Endothelial cell of umbilical vein (primary cell): ENCODE data around the gene ANKRD27. TPM values are rescaled to one million over a fixed set of nuclear protein-coding genes. Genes with fewer than 3 reads are reported as not detected.

Source experiments
- BruUV-seq: library from RNA; stranded (reverse); fragments of 400-500 nt; replicated peaks from 2 replicates; lab custom pipeline; 2021; lab: Mats Ljungman, UMichigan
- CTCF ChIA-PET: fragments of 300-600, 350-600 bp; sonication (Branson Sonifier 250); formaldehyde crosslinking; loops from one replicate; lab custom pipeline; 2021; ENCODE audit warnings: antibody characterized with exemption, inconsistent platforms; lab: Charles Lee
- POLR2A ChIA-PET: fragments of 300-600, 350-600 bp; sonication (Branson Sonifier 250); formaldehyde crosslinking; loops from one replicate; lab custom pipeline; 2021; ENCODE audit warnings: antibody characterized with exemption, inconsistent platforms; lab: Charles Lee
- DNase-seq: peaks from one replicate; pipeline ENCODE4 v3.0.0-alpha.2; 2011; ENCODE audit warnings: low read depth, low spot score
- FAIRE-seq: peaks from 2 replicates; lab custom pipeline; 2011; peaks lifted over from hg19 to GRCh38; lab: Jason Lieb, UNC
- H2AFZ ChIP-seq: 2 replicates; pipeline ENCODE4 v1.6.0; 2012; ENCODE audit warnings: low read depth, low read length, control low read depth, inconsistent platforms
- H3K27ac ChIP-seq: 2 replicates; pipeline ENCODE4 v1.5.1; 2011; ENCODE audit warnings: low read depth, mild to moderate bottlenecking, control low read depth, low read length, moderate library complexity; ENCODE audit not compliant: insufficient read depth
- H3K27me3 ChIP-seq, 2 experiments: 2 replicates each; pipeline versions ENCODE4 v1.6.0 to v1.6.1; 2011; ENCODE audit warnings: low read length in 2 of 2, mixed read lengths in 1 of 2; ENCODE audit not compliant: control insufficient read depth in 2 of 2, insufficient read depth in 2 of 2
- H3K36me3 ChIP-seq, 2 experiments: 2 replicates in 1 of 2; 3 replicates in 1 of 2; pipeline ENCODE4 v1.5.1; 2011; ENCODE audit warnings: low read length in 2 of 2, mild to moderate bottlenecking in 1 of 2, moderate library complexity in 1 of 2; ENCODE audit not compliant: control insufficient read depth in 2 of 2, insufficient read depth in 2 of 2; ENCODE audit errors: extremely low read depth in 1 of 2
- H3K4me1 ChIP-seq: 3 replicates; pipeline ENCODE4 v1.5.1; 2011; ENCODE audit warnings: mild to moderate bottlenecking, low read length; ENCODE audit not compliant: control insufficient read depth, insufficient read depth; ENCODE audit errors: extremely low read depth
- H3K4me2 ChIP-seq: 2 replicates; pipeline ENCODE4 v1.6.1; 2011; ENCODE audit warnings: low read length, control low read depth, mixed read lengths; ENCODE audit not compliant: insufficient read depth
- H3K4me3 ChIP-seq, 3 experiments: fragments of 200-600 bp in 1 of 3; sonication (generic), shearing (Covaris generic) in 1 of 3; replicated peaks in 1 of 3; 2 replicates each; pipeline ENCODE4 v1.5.1; 2011 to 2016; ENCODE audit warnings: control low read depth in 3 of 3, low read length in 3 of 3, mild to moderate bottlenecking in 2 of 3, inconsistent platforms in 1 of 3, low read depth in 1 of 3, moderate library complexity in 1 of 3; ENCODE audit not compliant: insufficient read depth in 1 of 3
- H3K79me2 ChIP-seq: 2 replicates; pipeline ENCODE4 v1.6.0; 2012; ENCODE audit warnings: low read length, inconsistent platforms; ENCODE audit not compliant: control insufficient read depth, insufficient read depth
- H3K9ac ChIP-seq: replicated peaks from 2 replicates; pipeline ENCODE3; 2011; ENCODE audit warnings: low read length, control low read depth; ENCODE audit not compliant: insufficient read depth; ENCODE audit errors: extremely low read depth
- H3K9me1 ChIP-seq: replicated peaks from 3 replicates; pipeline ENCODE4 v1.6.0; 2011; ENCODE audit warnings: mild to moderate bottlenecking, low read length; ENCODE audit not compliant: control insufficient read depth, insufficient read depth; ENCODE audit errors: extremely low read depth
- H3K9me3 ChIP-seq: replicated peaks from 2 replicates; pipeline ENCODE4 v1.5.1; 2012; ENCODE audit warnings: low read length, inconsistent platforms; ENCODE audit not compliant: control insufficient read depth, insufficient read depth
- H4K20me1 ChIP-seq: replicated peaks from 2 replicates; pipeline ENCODE3; 2011; ENCODE audit warnings: mild to moderate bottlenecking, low read length; ENCODE audit not compliant: control insufficient read depth, insufficient read depth; ENCODE audit errors: extremely low read depth
- EZH2 ChIP-seq: IDR thresholded peaks from 2 replicates; pipeline ENCODE4 v1.6.1; 2012; ENCODE audit warnings: borderline replicate concordance, low read depth, mild to moderate bottlenecking, moderate library complexity, low read length, inconsistent platforms; ENCODE audit not compliant: severe bottlenecking
- FOS ChIP-seq: IDR thresholded peaks from 2 replicates; pipeline ENCODE4 v1.6.1; 2011; ENCODE audit warnings: mild to moderate bottlenecking, low read length, moderate library complexity, borderline replicate concordance; ENCODE audit not compliant: insufficient read depth
- GATA2 ChIP-seq: IDR thresholded peaks from 2 replicates; pipeline ENCODE4 v1.7.0; 2011; ENCODE audit warnings: low read depth, mild to moderate bottlenecking, moderate library complexity, mixed read lengths, low read length; ENCODE audit not compliant: insufficient read length, insufficient read depth
- JUN ChIP-seq: IDR thresholded peaks from 2 replicates; pipeline ENCODE4 v1.6.1; 2011; ENCODE audit warnings: borderline replicate concordance, low read depth; ENCODE audit not compliant: insufficient read length, insufficient read depth
- MYC ChIP-seq: IDR thresholded peaks from one replicate; pipeline ENCODE4 v1.6.1; 2011; ENCODE audit warnings: mild to moderate bottlenecking, low read depth, low read length
- POLR2A ChIP-seq: IDR thresholded peaks from 2 replicates; pipeline ENCODE4 v1.6.1; 2012; ENCODE audit warnings: low read depth, mild to moderate bottlenecking, control low read depth, low read length
- POLR2AphosphoS5 ChIP-seq: IDR thresholded peaks from 2 replicates; pipeline ENCODE4 v1.6.1; 2012; ENCODE audit warnings: low read depth, mild to moderate bottlenecking, control low read depth, low read length, moderate library complexity; ENCODE audit not compliant: insufficient read depth
- dilution Hi-C: fragments of 300-500 bp; cut with MboI; formaldehyde crosslinking; loops from one replicate; pipeline ENCODE4 v1.15.0; 2019; ENCODE audit warnings: low sequenced_read_pairs; ENCODE audit not compliant: extremely low pct_ligation_motif_present
- intact Hi-C: fragments of 100-400 bp; cut with micrococcal nuclease; formaldehyde crosslinking; loops from one replicate; pipeline ENCODE4 v1.10.0; 2022
- polyA plus RNA-seq, 4 experiments: library from polyadenylated mRNA; depleted of rRNA in 3 of 4; stranded (reverse) in 3 of 4; unstranded in 1 of 4; fragments of >200 nt; gene quantifications; 2 replicates each; pipeline versions ENCODE4 v1.2.1 to v1.2.3, GENCODE V29; 2011 to 2012; ENCODE audit warnings: missing spikeins in 1 of 4
- total RNA-seq: library from RNA; stranded (reverse); gene quantifications from 2 replicates; pipeline ENCODE4 v1.2.3, GENCODE V29; 2021
- TF ChIP-seq, protein P1 (sequence below): IDR thresholded peaks from 2 replicates; pipeline ENCODE4 v1.6.1; 2011; ENCODE audit not compliant: insufficient read depth, insufficient read length
- TF ChIP-seq, protein P2 (sequence below), 2 donors: IDR thresholded peaks; 1 replicate in 1 of 2; 2 replicates in 1 of 2; pipeline ENCODE4 v1.5.1; 2011; ENCODE audit warnings: low read length in 2 of 2, mild to moderate bottlenecking in 2 of 2, moderate library complexity in 2 of 2, control low read depth in 1 of 2, inconsistent platforms in 1 of 2, low read depth in 1 of 2; ENCODE audit not compliant: insufficient read depth in 1 of 2; ENCODE audit errors: extremely low read depth in 1 of 2

ANKRD27 gene
- total and polyA plus RNA-seq, 2 donors (not counting 3 experiments of a cell fraction or from before 2014, with no cell fraction given), result 18.3 to 37.4 TPM

DNA sequence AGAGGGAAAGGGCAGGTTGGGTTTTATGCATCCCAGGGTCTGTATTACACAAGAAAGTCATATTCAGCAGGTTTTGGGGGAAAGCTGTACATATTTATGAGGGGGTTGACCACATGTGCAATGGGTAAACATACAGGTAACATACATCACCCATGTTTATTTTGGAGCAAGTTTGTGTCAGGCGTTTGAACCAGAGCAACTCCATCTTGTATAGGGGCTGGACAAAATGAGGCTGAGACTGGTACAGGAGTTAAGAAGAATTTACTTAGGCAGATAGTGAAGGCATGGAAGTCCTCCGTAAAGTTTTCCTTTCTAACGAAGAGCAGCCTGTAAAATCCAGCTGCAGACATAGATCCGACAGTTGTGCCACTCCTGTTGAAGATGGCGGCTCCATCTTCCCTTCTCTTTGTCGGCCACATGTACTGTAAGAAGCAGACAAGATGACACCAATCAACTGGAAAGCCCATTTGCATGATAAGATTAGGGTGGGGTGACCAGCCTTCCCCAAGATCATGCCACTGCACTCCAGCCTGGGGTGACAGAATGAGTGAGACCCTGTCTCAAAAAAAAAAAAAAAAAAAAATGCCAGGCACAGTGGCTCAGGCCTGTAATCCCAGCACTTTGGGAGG is 12.0 kb upstream of the ANKRD27 start:
- Histone ChIP-seq H3K4me3 (no peak overlapping the region), H3K4me2 (no peak overlapping the region), H3K9me1 (no peaks in the 10 kb centered on the region), H3K36me3 (no peaks in the 10 kb centered on the region), H3K9me3 (no peaks in the 10 kb centered on the region), H3K9ac (no peak overlapping the region), H3K4me1 (peaks cover 5% of the 10 kb centered on the region), H3K27me3 (peaks cover 0 to under 1% of the 10 kb centered on the region in 2 experiments), H3K79me2 (peaks cover 2% of the 10 kb centered on the region), H2AFZ (no peak overlapping the region), H3K27ac (no peak overlapping the region), H4K20me1 (no peaks in the 10 kb centered on the region)
- CTCF ChIA-PET, result no interaction called here
- DNase-seq (no peak), FAIRE-seq (no peak)
- intact Hi-C loops (no loop called here), dilution Hi-C loops (no loop called here)
- POLR2A ChIA-PET, result no interaction called here
- no peak for TF ChIP-seq FOS
- no peak for TF ChIP-seq MYC
- TF ChIP-seq GATA2, result no peak
- no peak for TF ChIP-seq EZH2
- TF ChIP-seq POLR2AphosphoS5, result no peak
- TF ChIP-seq JUN, result no peak
- TF ChIP-seq, protein P1, sequence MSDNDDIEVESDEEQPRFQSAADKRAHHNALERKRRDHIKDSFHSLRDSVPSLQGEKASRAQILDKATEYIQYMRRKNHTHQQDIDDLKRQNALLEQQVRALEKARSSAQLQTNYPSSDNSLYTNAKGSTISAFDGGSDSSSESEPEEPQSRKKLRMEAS, result no peak
- TF ChIP-seq, protein P2, sequence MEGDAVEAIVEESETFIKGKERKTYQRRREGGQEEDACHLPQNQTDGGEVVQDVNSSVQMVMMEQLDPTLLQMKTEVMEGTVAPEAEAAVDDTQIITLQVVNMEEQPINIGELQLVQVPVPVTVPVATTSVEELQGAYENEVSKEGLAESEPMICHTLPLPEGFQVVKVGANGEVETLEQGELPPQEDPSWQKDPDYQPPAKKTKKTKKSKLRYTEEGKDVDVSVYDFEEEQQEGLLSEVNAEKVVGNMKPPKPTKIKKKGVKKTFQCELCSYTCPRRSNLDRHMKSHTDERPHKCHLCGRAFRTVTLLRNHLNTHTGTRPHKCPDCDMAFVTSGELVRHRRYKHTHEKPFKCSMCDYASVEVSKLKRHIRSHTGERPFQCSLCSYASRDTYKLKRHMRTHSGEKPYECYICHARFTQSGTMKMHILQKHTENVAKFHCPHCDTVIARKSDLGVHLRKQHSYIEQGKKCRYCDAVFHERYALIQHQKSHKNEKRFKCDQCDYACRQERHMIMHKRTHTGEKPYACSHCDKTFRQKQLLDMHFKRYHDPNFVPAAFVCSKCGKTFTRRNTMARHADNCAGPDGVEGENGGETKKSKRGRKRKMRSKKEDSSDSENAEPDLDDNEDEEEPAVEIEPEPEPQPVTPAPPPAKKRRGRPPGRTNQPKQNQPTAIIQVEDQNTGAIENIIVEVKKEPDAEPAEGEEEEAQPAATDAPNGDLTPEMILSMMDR (IDR thresholded peaks at IDR 0.05; ENCODE audit: extremely low read depth in 1 of 2, insufficient read depth in 1 of 2, low read depth in 1 of 2, low read length in 2 of 2), result no peak
- no peak for TF ChIP-seq POLR2A
- no TSS peak for BruUV-seq
